DMS153 treated with DMSO at 0.1 percent for 48 hours (cell line): ENCODE results near the gene SYNDIG1.

Source experiments
- DNase-seq: peaks from one replicate; lab custom pipeline; 2025; ENCODE audit not compliant: unreplicated experiment; lab: John Stamatoyannopoulos, UW

SYNDIG1 gene

GRCh38 chr20:24582373-24583168 lies 113.1 kb downstream of the SYNDIG1 start:
- no peak for DNase-seq

- no peak for DNase-seq
Measured at GRCh38 chr20:24583169-24583792, 113.9 kb downstream of the SYNDIG1 start.

- DNase-seq, result no peak
Measured at GRCh38 chr20:24584078-24584477, 114.6 kb downstream of the SYNDIG1 start.

GRCh38 chr20:24584538-24585356 lies 115.3 kb downstream of the SYNDIG1 start:
- no peak for DNase-seq

GRCh38 chr20:24585796-24586522 lies 116.5 kb downstream of the SYNDIG1 start:
- DNase-seq, result no peak

GRCh38 chr20:24586523-24586840 lies 117.1 kb downstream of the SYNDIG1 start:
- DNase-seq, result no peak

GRCh38 chr20:24587384-24588046 lies 118.1 kb downstream of the SYNDIG1 start:
- no peak for DNase-seq

- no peak for DNase-seq
Measured at GRCh38 chr20:24588047-24588635, 118.7 kb downstream of the SYNDIG1 start.

- no peak for DNase-seq
Measured at GRCh38 chr20:24588725-24589340, 119.4 kb downstream of the SYNDIG1 start.

- DNase-seq, result no peak
Measured at GRCh38 chr20:24589381-24589780, 120.0 kb downstream of the SYNDIG1 start.

- DNase-seq, result no peak
Measured at GRCh38 chr20:24589815-24590177, 120.4 kb downstream of the SYNDIG1 start.

GRCh38 chr20:24590178-24590982 lies 121.0 kb downstream of the SYNDIG1 start:
- no peak for DNase-seq

- no peak for DNase-seq
Measured at GRCh38 chr20:24597051-24597450, 127.6 kb downstream of the SYNDIG1 start.

- DNase-seq, result no peak
Measured at GRCh38 chr20:24598346-24598745, 128.9 kb downstream of the SYNDIG1 start.

- no peak for DNase-seq
Measured at GRCh38 chr20:24598996-24599395, 129.6 kb downstream of the SYNDIG1 start.

GRCh38 chr20:24600012-24600411 lies 130.6 kb downstream of the SYNDIG1 start:
- no peak for DNase-seq

GRCh38 chr20:24603454-24603853 lies 134.0 kb downstream of the SYNDIG1 start:
- DNase-seq, result no peak

- DNase-seq, result no peak
Measured at GRCh38 chr20:24604966-24605665, 135.7 kb downstream of the SYNDIG1 start.
